Epithelial cell of proximal tubule (primary cell): Measurements from ENCODE around the gene FN3K. TPM values are rescaled to one million over a fixed set of nuclear protein-coding genes. Genes with fewer than 3 reads are reported as not detected.
"Not testable (repeated sequence)": the region's sequence is repeated elsewhere in the genome, so short reads cannot be mapped to it uniquely, and the experiment has no call there.

ENCODE experiments used
- DNase-seq: peaks from one replicate; pipeline ENCODE4 v3.0.0-alpha.2; 2011; ENCODE audit warnings: low read depth
- H3K4me3 ChIP-seq: 2 replicates; pipeline ENCODE4 v1.5.1; 2011; ENCODE audit warnings: low read depth, mild to moderate bottlenecking, low read length
- CTCF ChIP-seq: conservative IDR thresholded peaks from 2 replicates; pipeline ENCODE4 v1.5.1; 2012; ENCODE audit warnings: low read depth, mild to moderate bottlenecking, low read length
- total RNA-seq: library from RNA; depleted of rRNA; stranded (reverse); fragments of >200 nt; gene quantifications from 2 replicates; pipeline ENCODE4 v1.2.3, GENCODE V29; 2015

Gene FN3K
- total RNA-seq, 1 donor from 2014 or later, result 0.69 TPM

GRCh38 chr17:82743344-82744219 is 8.2 kb downstream of the FN3K start:
- DNase-seq, result no peak
- TF ChIP-seq CTCF, result peak; percentile 12
- no peak overlapping the region for H3K4me3 ChIP-seq

GRCh38 chr17:82744736-82745135 is 9.3 kb downstream of the FN3K start:
- not testable (repeated sequence) for DNase-seq

GRCh38 chr17:82745524-82745923 is 10.1 kb downstream of the FN3K start:
- DNase-seq, result no peak
- no peak overlapping the region for H3K4me3 ChIP-seq
- no peak for TF ChIP-seq CTCF

More at GRCh38 chr17:82744736-82745135, 9.3 kb downstream of the FN3K start:
- not testable (repeated sequence) for H3K4me3 ChIP-seq

DNA sequence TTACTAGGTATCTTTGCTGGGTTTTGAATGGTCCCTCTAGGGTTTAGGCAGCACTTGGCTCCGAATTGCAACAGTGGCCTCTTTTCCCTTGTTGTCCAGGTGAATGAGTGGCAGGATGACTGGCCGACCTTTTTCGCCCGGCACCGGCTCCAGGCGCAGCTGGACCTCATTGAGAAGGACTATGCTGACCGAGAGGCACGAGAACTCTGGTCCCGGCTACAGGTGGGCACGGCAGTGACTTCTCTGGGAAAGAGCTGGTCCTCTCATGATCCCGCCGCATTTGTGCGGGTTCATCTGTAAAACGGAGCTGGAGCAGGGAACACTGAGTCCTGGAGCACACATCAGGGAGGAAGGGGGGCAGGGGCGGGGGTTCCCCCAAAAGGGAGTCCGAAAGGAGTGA is 13.3 kb downstream of the FN3K start:
- DNase-seq, result no peak
- H3K4me3 ChIP-seq, result no peak overlapping the region
- TF ChIP-seq CTCF, result no peak

DNA sequence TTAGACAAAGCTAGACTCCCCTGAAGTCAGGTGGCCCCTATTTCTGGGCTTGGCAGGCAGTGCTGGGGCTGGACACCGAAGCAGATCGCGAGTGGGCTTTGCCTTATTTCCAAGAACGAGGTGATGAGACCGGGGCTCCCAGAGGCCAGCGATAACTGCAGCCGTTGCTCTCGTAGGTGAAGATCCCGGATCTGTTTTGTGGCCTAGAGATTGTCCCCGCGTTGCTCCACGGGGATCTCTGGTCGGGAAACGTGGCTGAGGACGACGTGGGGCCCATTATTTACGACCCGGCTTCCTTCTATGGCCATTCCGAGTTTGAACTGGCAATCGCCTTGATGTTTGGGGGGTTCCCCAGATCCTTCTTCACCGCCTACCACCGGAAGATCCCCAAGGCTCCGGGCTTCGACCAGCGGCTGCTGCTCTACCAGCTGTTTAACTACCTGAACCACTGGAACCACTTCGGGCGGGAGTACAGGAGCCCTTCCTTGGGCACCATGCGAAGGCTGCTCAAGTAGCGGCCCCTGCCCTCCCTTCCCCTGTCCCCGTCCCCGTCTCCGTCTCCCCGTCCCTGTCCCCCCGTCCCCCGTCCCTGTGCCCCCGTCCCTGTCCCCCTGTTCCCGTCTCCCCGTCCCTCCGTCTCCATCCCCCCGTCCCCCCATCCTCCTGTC is 15.0 kb downstream of the FN3K start:
- DNase-seq, result no peak
- no peak for TF ChIP-seq CTCF
- H3K4me3 ChIP-seq, result no peak overlapping the region

GRCh38 chr17:82751171-82751570 is 15.8 kb downstream of the FN3K start:
- no peak for TF ChIP-seq CTCF
- DNase-seq, result no peak
- H3K4me3 ChIP-seq, result peak overlapping the region; percentile 41

- TF ChIP-seq CTCF, result no peak
- no peak for DNase-seq
- peak within 1 kb of the TSS; percentile 91 for H3K4me3 ChIP-seq
These were observed 16.4 kb downstream of the FN3K start, which contains the start of gene TBCD for GRCh38 chr17:82751571-82752370. TBCD (plus strand) TSS chr17:82752065; CDS start chr17:82752194, 129 bp downstream.
